Activated CD8-positive, alpha-beta memory T cell treated with anti-CD3 and anti-CD28 coated beads for 48 hours (primary cell): ENCODE data around the gene GNAZ.
"Not testable (repeated sequence)": the region's sequence is repeated elsewhere in the genome, so short reads cannot be mapped to it uniquely, and the experiment has no call there.

ENCODE experiments used
- DNase-seq, 3 experiments: peaks; one replicate each; pipeline ENCODE4 v3.0.0-alpha.2; 2020; ENCODE audit warnings: low read depth in 2 of 3, low spot score in 2 of 3

GNAZ gene

DNA sequence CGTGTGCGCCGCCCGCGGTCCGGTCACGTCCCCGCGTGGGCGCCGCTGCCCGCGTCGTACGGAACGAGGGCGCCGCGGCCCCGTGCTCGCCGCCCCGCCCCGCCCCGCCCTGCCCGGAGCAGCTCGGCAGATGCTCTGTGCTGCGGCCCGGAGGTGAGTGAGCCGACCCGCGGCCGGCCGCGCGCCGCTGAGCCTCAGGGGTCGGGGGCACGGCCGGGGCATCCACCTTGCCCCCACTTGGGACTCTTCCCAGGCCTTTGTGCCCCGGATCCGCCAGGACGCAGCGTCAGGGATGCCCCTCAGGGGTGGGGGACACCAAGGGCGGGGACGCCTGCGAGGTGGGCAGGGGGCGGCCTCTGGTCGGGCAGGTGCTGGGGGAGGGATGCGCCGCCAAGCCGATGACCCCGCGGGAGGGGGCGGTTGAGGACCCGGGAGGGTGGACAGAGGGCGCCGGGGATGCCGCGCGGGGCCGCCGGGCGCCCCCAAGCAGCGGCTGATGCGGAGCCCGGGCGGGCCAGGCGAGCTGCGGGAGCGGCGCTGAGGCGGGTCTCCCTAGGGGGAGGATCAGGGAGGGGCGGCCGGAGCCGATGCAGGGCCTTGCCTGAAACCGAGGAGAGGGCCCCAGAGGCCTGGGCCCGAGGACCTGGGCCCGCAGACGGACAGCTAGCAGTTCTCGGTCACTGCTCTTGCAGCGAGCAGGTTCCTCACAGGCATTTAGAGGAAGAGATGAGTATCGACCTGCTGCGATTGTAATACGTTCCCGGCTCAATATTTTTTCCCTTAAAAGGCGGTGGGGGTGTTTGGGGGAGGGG, at the start of gene GNAZ:
GNAZ (plus strand) TSS at position 102 of the 812 bp plus-strand sequence. CDS start 25,177 bp downstream, outside the sequence.
- no peak for DNase-seq

- DNase-seq: no peak
Observed at GRCh38 chr22:23020659-23021293, 49.5 kb upstream of the GNAZ start.

- not testable (repeated sequence) for DNase-seq
Observed at GRCh38 chr22:23021660-23022353, 48.5 kb upstream of the GNAZ start.

GRCh38 chr22:23023294-23023693, 47.0 kb upstream of the GNAZ start:
- no peak for DNase-seq

DNA sequence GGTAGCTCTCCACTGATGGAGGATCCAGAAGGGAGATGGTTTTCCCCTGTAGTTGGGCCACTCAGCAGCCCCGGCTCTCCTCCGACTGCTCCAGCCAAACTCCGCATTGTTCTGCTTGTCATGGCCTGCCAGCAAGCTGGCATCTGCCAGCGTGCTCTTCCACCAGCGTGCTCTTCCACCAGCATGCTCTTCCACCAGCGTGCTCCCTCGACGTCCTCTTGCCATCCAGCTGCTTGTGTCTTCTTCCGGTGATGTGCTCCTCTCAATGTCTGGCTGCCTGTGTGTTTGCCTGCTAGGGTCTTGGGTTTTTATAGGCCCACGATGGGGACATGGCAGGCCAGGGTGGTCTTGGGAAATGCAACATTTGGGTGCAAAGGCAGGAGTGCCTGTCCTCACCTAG, 43.5 kb upstream of the GNAZ start:
- DNase-seq: no peak

- DNase-seq: not testable (repeated sequence)
Observed at GRCh38 chr22:23027849-23028248, 42.5 kb upstream of the GNAZ start.

DNA sequence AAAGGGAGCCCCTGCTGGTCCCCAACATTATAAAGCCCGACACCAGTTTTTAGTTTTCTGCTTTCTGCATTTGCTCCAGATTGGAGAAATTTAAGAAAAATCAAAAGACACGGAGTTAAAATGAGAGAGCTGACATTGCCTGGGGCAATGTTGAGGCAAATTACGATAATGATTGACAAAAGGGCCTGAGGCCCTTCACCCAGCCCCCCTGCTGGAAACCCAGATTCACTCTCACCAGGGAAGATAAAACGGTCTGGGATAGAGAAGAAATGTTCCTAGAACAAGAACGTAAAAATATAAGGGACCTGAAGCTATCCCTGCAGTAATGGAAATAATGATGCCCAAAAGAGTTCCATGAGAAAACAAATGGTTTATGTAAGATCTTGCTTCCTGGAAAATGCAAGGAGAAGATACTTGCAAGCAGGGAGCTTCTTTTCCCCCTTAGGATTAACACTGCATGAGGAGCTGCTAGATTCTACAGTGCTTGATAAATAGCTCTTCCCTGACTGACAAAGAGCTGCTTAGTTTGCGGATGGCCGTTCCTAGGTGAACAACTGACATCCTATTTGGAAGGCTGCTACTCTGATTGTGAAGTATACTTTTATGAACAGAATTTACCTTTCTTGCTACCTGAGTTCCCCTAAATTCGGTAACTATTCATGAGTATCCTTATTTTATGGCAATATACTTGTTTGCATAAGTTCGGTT, 40.6 kb upstream of the GNAZ start:
- no peak for DNase-seq

- no peak for DNase-seq
Observed at GRCh38 chr22:23031381-23031780, 38.9 kb upstream of the GNAZ start.

- DNase-seq: no peak
Observed at GRCh38 chr22:23031786-23032185, 38.5 kb upstream of the GNAZ start.

DNA sequence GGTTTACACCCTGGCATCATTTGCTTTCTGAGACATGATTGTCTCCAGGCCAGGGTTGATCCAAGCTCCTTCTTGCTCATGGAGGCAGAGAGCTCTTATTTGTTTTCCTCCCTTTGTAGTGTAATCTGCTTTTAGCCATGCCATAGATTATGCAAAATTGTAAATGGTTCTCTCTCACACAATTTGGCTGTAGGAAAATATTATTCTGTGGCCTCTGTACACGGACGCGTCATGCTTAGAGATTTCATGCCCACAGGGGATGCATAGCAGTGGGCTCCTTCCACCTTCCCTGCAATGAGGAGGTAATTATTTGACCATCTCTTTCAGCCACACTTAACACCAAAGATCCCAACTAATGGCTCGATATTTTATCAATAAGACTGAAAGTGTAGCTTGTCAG, 37.7 kb upstream of the GNAZ start:
- DNase-seq: no peak

GRCh38 chr22:23033116-23033905, 37.0 kb upstream of the GNAZ start:
- no peak for DNase-seq

DNA sequence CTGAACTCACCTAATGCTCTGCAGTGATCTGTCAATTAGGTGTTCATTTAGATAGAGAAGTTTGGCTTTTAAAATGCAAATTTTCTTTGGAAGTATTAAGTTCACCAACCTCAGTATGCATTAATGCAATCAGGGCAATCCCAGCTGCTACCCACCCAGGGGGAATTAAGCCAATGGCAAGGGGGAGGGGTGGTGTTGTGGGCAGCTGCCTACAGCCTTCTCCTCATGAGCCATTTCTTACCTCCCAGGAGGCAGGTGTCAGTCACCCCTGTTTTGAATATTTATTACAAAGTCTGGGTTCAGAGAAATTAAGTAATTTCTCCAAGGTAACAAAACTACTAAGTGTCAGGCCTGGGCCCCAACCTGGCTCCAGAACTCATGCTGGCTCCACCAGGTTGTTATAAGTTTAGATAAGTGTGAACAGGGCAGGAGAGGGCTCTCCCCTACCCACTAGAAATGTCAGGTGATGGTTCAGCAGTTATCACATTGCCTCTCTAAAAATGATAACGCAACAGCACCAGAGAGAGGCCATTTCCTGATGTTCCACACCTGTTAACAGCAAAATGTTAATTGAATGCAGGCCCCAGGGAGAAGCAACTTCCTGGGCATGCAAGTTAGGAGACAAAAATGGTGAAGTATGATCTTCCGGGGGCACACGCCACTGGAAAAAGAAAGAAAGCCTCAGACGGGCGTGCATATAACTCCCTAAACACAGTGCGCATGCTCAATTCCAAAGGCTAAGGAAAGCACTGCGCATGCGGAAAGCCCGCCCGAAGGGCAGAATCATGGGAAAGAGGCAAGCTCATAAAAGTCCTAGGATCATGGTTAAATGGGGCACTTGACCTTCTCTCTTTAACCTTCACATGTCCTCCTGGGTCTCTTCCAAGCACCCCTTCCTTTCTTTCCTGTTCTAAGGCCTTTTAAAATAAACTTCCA, 35.4 kb upstream of the GNAZ start:
- no peak for DNase-seq

DNA sequence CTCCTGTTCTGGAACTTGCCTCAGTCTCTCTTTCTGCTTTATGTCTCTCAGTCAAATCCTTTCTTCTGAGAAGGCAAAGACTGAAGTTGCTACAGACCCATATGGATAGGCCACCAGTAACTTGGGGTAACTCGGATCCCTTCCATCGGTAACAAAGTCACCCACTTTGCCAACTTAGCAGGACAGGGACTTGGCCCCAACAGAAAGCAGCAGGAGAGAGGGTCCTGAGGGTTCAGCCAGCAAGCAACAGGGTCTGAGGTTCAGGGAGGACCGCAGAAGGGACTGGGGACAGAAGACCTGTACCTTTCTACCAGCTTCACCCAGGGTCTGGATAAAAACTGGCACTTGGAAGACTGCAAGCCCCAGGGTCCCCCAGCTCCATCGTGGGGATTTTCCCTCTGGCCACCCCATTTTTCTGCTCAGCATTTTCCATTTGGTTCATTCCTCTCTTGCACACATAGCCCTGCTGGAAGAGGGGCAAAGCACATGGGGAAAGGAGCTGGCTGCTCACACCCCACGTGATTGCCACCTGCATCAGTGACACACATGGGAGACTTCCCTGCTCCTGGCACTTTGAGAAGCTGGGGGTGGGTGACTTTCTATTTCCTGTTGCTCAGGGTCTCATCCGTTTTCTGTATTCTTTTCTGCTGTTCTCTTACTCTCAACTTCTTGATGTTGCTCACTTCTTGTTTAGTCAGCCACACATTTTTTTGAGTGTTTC, 34.6 kb upstream of the GNAZ start:
- DNase-seq: no peak

DNA sequence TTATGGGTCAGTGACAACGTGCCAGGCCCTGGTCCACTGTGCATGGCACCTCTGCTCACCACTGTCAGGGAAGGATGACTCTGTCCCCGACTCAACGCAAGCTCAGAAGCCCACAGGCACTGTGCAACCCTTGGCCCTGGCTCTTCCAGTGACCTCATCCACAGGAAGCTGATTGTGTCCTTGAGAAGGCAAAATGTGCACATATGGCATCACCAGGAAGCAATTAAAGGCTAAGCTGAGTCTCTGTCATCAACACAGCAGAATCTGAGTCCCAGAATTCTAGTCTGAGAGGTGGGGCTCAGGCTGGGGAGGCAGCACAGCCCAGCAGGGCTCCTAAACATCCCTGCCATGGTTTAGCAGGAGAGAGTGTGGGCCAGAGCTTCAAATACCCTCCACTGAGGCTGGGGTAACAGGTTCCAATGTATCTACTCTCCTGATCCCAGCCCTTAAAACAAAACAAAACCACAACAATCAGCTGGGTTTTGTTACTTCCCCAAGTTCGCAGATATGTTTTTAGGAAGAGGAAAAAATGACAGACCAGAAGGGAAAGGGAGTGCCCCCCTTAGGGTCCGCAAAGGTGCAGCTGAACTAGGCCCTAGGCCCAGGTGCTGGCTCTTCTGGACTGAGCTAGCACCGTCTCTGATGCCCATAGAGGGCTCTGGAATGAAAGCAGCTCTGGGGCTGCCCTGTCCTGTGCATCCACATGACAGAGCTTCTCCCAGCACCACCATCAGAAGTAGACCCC, 33.5 kb upstream of the GNAZ start:
- no peak for DNase-seq

GRCh38 chr22:23037429-23038333, 32.6 kb upstream of the GNAZ start:
- DNase-seq: no peak

DNA sequence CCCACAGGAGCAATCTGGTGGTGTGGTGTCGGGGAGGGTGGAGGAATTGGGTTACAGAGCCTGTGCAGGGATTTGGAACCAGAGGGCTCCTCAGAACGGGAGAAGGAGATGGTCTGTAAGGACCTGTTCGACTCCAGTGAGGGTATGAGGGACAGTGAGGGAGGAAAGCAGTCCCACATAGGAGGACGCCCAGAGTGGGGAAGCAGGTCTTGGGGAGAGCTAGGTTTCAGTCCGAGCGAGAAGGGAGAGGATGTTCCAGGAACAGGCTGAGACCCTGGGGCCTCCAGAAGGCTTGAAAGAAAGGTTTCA, 32.0 kb upstream of the GNAZ start:
- DNase-seq: no peak

GRCh38 chr22:23038902-23039301, 31.4 kb upstream of the GNAZ start:
- DNase-seq: no peak
